ENCODE measurements around the gene UFSP2.

Gene UFSP2

GRCh38 chr4:185457136-185457535 lies 31.4 kb upstream of the UFSP2 start:
- H2AK5ac ChIP-seq (ENCODE audit: low read length, severe bottlenecking), result no peak overlapping the region
- no peaks in the 10 kb centered on the region for H3K79me1 ChIP-seq (replicated peaks; ENCODE audit: low read length, poor library complexity, severe bottlenecking)
- H2BK120ac ChIP-seq (ENCODE audit: low read depth, low read length), result no peak overlapping the region
- no peak overlapping the region for H2BK15ac ChIP-seq (ENCODE audit: low read depth, poor library complexity, severe bottlenecking)
- H3K4ac ChIP-seq (ENCODE audit: low read depth in 1 of 2, low read length in 2 of 2), result no peak overlapping the region
- H2BK12ac ChIP-seq (ENCODE audit: low read length in 2 of 2), result no peak overlapping the region
- H3K23ac ChIP-seq (ENCODE audit: low read length in 2 of 2), result no peak overlapping the region
- no peak overlapping the region for H3K18ac ChIP-seq (ENCODE audit: low read depth in 1 of 2, low read length in 2 of 2)
- H3K9me3 ChIP-seq (ENCODE audit: control insufficient read depth, low read length), result no peaks in the 10 kb centered on the region
- no peak overlapping the region for H3K4me2 ChIP-seq (ENCODE audit: low read length, poor library complexity, severe bottlenecking)
- peaks cover 0 to 11% of the 10 kb centered on the region in 2 experiments for H3K36me3 ChIP-seq (ENCODE audit: control insufficient read depth in 1 of 2, insufficient read depth in 2 of 2, low read depth in 1 of 2, low read length in 2 of 2)
- no peaks in the 10 kb centered on the region for H3K4me1 ChIP-seq (ENCODE audit: control insufficient read depth, insufficient read depth, low read depth, low read length)
- no peak overlapping the region for H3K4me3 ChIP-seq (ENCODE audit: insufficient read depth in 1 of 2, low read depth in 1 of 2, low read length in 2 of 2)
- H4K91ac ChIP-seq (ENCODE audit: low read length), result no peak overlapping the region
- no peak overlapping the region for H3K27ac ChIP-seq (ENCODE audit: low read length, poor library complexity, severe bottlenecking)
- H2AFZ ChIP-seq (ENCODE audit: low read depth, low read length), result no peak overlapping the region
- peaks cover 0 to 3% of the 10 kb centered on the region in 2 experiments for H3K27me3 ChIP-seq (ENCODE audit: control insufficient read depth in 1 of 2, insufficient read depth in 1 of 2, low read length in 2 of 2)
- DNase-seq, result no peak
- H3K14ac ChIP-seq (ENCODE audit: low read length in 2 of 2), result no peak overlapping the region
- H3K9ac ChIP-seq (ENCODE audit: low read length), result no peak overlapping the region
- no peak overlapping the region for H2BK5ac ChIP-seq (ENCODE audit: low read depth, low read length, poor library complexity, severe bottlenecking)
- no peak overlapping the region for H4K8ac ChIP-seq (ENCODE audit: low read length)
- WGBS, result 43% methylated on average over 3 of the region's 3 CpGs

GRCh38 chr4:185456131-185456530 lies 30.4 kb upstream of the UFSP2 start:
- no peaks in the 10 kb centered on the region for H3K4me1 ChIP-seq (ENCODE audit: control insufficient read depth, insufficient read depth, low read depth, low read length)
- H3K4me2 ChIP-seq (ENCODE audit: low read length, poor library complexity, severe bottlenecking), result no peak overlapping the region
- H3K18ac ChIP-seq (ENCODE audit: low read depth in 1 of 2, low read length in 2 of 2), result no peak overlapping the region
- H3K4me3 ChIP-seq (ENCODE audit: insufficient read depth in 1 of 2, low read depth in 1 of 2, low read length in 2 of 2), result no peak overlapping the region
- WGBS, result 100% methylated on average over 1 of the region's 2 CpGs
- no peak overlapping the region for H2AFZ ChIP-seq (ENCODE audit: low read depth, low read length)
- no peak overlapping the region for H3K9ac ChIP-seq (ENCODE audit: low read length)
- no peak overlapping the region for H3K4ac ChIP-seq (ENCODE audit: low read depth in 1 of 2, low read length in 2 of 2)
- no peak overlapping the region for H2AK5ac ChIP-seq (ENCODE audit: low read length, severe bottlenecking)
- H3K23ac ChIP-seq (ENCODE audit: low read length in 2 of 2), result no peak overlapping the region
- no peaks in the 10 kb centered on the region for H3K79me1 ChIP-seq (replicated peaks; ENCODE audit: low read length, poor library complexity, severe bottlenecking)
- H2BK12ac ChIP-seq (ENCODE audit: low read length in 2 of 2), result no peak overlapping the region
- peaks cover 0 to 11% of the 10 kb centered on the region in 2 experiments for H3K36me3 ChIP-seq (ENCODE audit: control insufficient read depth in 1 of 2, insufficient read depth in 2 of 2, low read depth in 1 of 2, low read length in 2 of 2)
- H3K14ac ChIP-seq (ENCODE audit: low read length in 2 of 2), result no peak overlapping the region
- no peaks in the 10 kb centered on the region for H3K27me3 ChIP-seq (ENCODE audit: control insufficient read depth in 1 of 2, insufficient read depth in 1 of 2, low read length in 2 of 2)
- no peak overlapping the region for H4K91ac ChIP-seq (ENCODE audit: low read length)
- no peak overlapping the region for H3K27ac ChIP-seq (ENCODE audit: low read length, poor library complexity, severe bottlenecking)
- no peak for DNase-seq
- H2BK15ac ChIP-seq (ENCODE audit: low read depth, poor library complexity, severe bottlenecking), result no peak overlapping the region
- no peaks in the 10 kb centered on the region for H3K9me3 ChIP-seq (ENCODE audit: control insufficient read depth, low read length)
- H2BK5ac ChIP-seq (ENCODE audit: low read depth, low read length, poor library complexity, severe bottlenecking), result no peak overlapping the region
- H4K8ac ChIP-seq (ENCODE audit: low read length), result no peak overlapping the region
- H2BK120ac ChIP-seq (ENCODE audit: low read depth, low read length), result no peak overlapping the region

DNA sequence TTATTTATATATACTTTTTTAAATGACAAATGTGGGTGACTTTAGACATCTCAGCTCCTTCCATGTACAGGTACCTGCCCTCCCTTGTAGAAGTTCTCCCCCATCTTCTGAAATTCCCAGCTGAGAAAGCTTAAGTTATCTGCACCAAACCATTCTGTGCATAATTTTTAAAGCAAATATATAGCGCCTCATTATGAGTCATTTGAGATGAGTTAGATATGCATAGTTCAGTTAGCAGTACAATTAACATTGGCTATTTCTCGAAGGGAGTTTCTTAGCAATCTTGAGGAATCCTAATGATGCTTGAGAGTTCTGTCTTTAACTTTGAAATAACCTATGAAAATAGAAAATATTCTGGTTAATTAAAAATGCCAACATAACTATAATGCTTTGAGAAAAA lies 19.4 kb upstream of the UFSP2 start:
- Histone ChIP-seq H3K27ac (ENCODE audit: low read length, poor library complexity, severe bottlenecking) (no peak overlapping the region), H3K79me1 (replicated peaks; ENCODE audit: low read length, poor library complexity, severe bottlenecking) (no peaks in the 10 kb centered on the region), H3K9me3 (ENCODE audit: control insufficient read depth, low read length) (no peaks in the 10 kb centered on the region), H2AK5ac (ENCODE audit: low read length, severe bottlenecking) (no peak overlapping the region), H2BK5ac (ENCODE audit: low read depth, low read length, poor library complexity, severe bottlenecking) (no peak overlapping the region), H3K4me1 (ENCODE audit: control insufficient read depth, insufficient read depth, low read depth, low read length) (no peaks in the 10 kb centered on the region), H3K36me3 (ENCODE audit: control insufficient read depth in 1 of 2, insufficient read depth in 2 of 2, low read depth in 1 of 2, low read length in 2 of 2) (no peaks in the 10 kb centered on the region), H3K27me3 (ENCODE audit: control insufficient read depth in 1 of 2, insufficient read depth in 1 of 2, low read length in 2 of 2) (no peaks in the 10 kb centered on the region), H2BK120ac (ENCODE audit: low read depth, low read length) (no peak overlapping the region), H3K18ac (ENCODE audit: low read depth in 1 of 2, low read length in 2 of 2) (no peak overlapping the region), H3K4ac (ENCODE audit: low read depth in 1 of 2, low read length in 2 of 2) (no peak overlapping the region), H3K14ac (ENCODE audit: low read length in 2 of 2) (no peak overlapping the region), H2BK15ac (ENCODE audit: low read depth, poor library complexity, severe bottlenecking) (no peak overlapping the region), H3K4me3 (ENCODE audit: insufficient read depth in 1 of 2, low read depth in 1 of 2, low read length in 2 of 2) (no peak overlapping the region), H2AFZ (ENCODE audit: low read depth, low read length) (no peak overlapping the region), H3K9ac (ENCODE audit: low read length) (no peak overlapping the region), H4K8ac (ENCODE audit: low read length) (no peak overlapping the region), H4K91ac (ENCODE audit: low read length) (no peak overlapping the region), H3K23ac (ENCODE audit: low read length in 2 of 2) (no peak overlapping the region), H3K4me2 (ENCODE audit: low read length, poor library complexity, severe bottlenecking) (no peak overlapping the region), H2BK12ac (ENCODE audit: low read length in 2 of 2) (no peak overlapping the region)
- 100% methylated on average over 1 of the region's 2 CpGs for WGBS
- no peak for DNase-seq

DNA sequence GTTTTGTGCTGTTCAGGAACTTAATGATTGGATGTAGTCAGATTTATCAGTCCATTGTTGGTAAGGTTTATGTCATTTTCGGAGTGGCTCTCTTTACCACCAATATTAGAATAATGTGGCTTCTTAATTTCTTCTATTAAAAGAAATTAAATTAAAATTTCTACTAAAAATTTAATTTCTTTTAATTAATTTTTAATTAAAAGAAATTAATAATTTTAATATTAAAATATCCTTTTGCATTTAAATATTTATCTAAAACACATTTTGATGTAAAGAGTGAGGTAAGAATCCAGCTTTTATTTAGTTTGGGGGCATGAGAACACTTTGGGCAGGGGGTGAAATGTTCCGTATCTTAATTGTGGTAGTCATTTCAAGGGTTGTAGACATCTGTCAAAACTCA lies 15.7 kb upstream of the UFSP2 start:
- Histone ChIP-seq H2AFZ (ENCODE audit: low read depth, low read length) (no peak overlapping the region), H3K4me1 (ENCODE audit: control insufficient read depth, insufficient read depth, low read depth, low read length) (no peaks in the 10 kb centered on the region), H3K36me3 (ENCODE audit: control insufficient read depth in 1 of 2, insufficient read depth in 2 of 2, low read depth in 1 of 2, low read length in 2 of 2) (no peaks in the 10 kb centered on the region), H3K9me3 (ENCODE audit: control insufficient read depth, low read length) (no peaks in the 10 kb centered on the region), H3K23ac (ENCODE audit: low read length in 2 of 2) (no peak overlapping the region), H2BK15ac (ENCODE audit: low read depth, poor library complexity, severe bottlenecking) (no peak overlapping the region), H2BK120ac (ENCODE audit: low read depth, low read length) (no peak overlapping the region), H3K18ac (ENCODE audit: low read depth in 1 of 2, low read length in 2 of 2) (no peak overlapping the region), H3K9ac (ENCODE audit: low read length) (no peak overlapping the region), H3K4me3 (ENCODE audit: insufficient read depth in 1 of 2, low read depth in 1 of 2, low read length in 2 of 2) (no peak overlapping the region), H3K27ac (ENCODE audit: low read length, poor library complexity, severe bottlenecking) (no peak overlapping the region), H4K91ac (ENCODE audit: low read length) (no peak overlapping the region), H3K14ac (ENCODE audit: low read length in 2 of 2) (no peak overlapping the region), H3K27me3 (ENCODE audit: control insufficient read depth in 1 of 2, insufficient read depth in 1 of 2, low read length in 2 of 2) (no peaks in the 10 kb centered on the region), H2BK5ac (ENCODE audit: low read depth, low read length, poor library complexity, severe bottlenecking) (no peak overlapping the region), H3K4ac (ENCODE audit: low read depth in 1 of 2, low read length in 2 of 2) (no peak overlapping the region), H4K8ac (ENCODE audit: low read length) (no peak overlapping the region), H3K79me1 (replicated peaks; ENCODE audit: low read length, poor library complexity, severe bottlenecking) (no peaks in the 10 kb centered on the region), H3K4me2 (ENCODE audit: low read length, poor library complexity, severe bottlenecking) (no peak overlapping the region), H2AK5ac (ENCODE audit: low read length, severe bottlenecking) (no peak overlapping the region), H2BK12ac (ENCODE audit: low read length in 2 of 2) (no peak overlapping the region)
- no peak for DNase-seq
- 100% methylated on average over 1 of the region's 2 CpGs for WGBS
